Upper lobe of right lung (tissue), 1 donor: ENCODE results near the gene MYRF. TPM values are rescaled to one million over a fixed set of nuclear protein-coding genes. Genes with fewer than 3 reads are reported as not detected.

Experiments used
- ATAC-seq: fragments of 200-7000 bp; cut with Tn5 transposase; one replicate; pipeline ENCODE4 v1.9.1; 2020; ENCODE audit warnings: mild to moderate bottlenecking, moderate library complexity
- DNase-seq: peaks from one replicate; pipeline ENCODE4 v3.0.0-alpha.2; 2020
- H3K27ac ChIP-seq: fragments of 200-600 bp; one replicate; pipeline ENCODE4 v1.8.0; 2022
- H3K27me3 ChIP-seq: fragments of 200-600 bp; one replicate; pipeline ENCODE4 v1.8.0; 2022; ENCODE audit warnings: mild to moderate bottlenecking
- H3K36me3 ChIP-seq: fragments of 200-600 bp; one replicate; pipeline ENCODE4 v1.8.0; 2022
- H3K4me1 ChIP-seq: fragments of 200-600 bp; one replicate; pipeline ENCODE4 v1.8.0; 2022
- H3K4me3 ChIP-seq: fragments of 200-600 bp; one replicate; pipeline ENCODE4 v1.8.0; 2022; ENCODE audit warnings: mild to moderate bottlenecking
- H3K9me3 ChIP-seq: fragments of 200-600 bp; one replicate; pipeline ENCODE4 v1.8.0; 2022
- CTCF ChIP-seq: fragments of 200-600 bp; IDR thresholded peaks from one replicate; pipeline ENCODE4 v1.8.0; 2022; ENCODE audit warnings: antibody characterized with exemption
- intact Hi-C: fragments of 100-400 bp; cut with DNase I; formaldehyde crosslinking; loops from one replicate; pipeline ENCODE4 v1.11.0; 2022
- total RNA-seq: library from RNA; stranded (reverse); fragmentation: NEBNext Ultra II Directional; extraction: Animal tissue kit (Norgen Biotek cat#: 25700); gene quantifications from one replicate; pipeline ENCODE4 v1.2.1, GENCODE V29; 2021
- donor health status: DM: no; HTN: yes; CAD: no; lungs with severe emphysema.

Gene MYRF
- total RNA-seq, 1 donor from 2014 or later, result 62.6 TPM

GRCh38 chr11:61776561-61777075, 24.2 kb downstream of the MYRF start:
- DNase-seq, result peak; percentile 76
- ATAC-seq, result peak; percentile 43
- Histone ChIP-seq H3K4me3 (no peak overlapping the region), H3K4me1 (peaks cover 5% of the 10 kb centered on the region), H3K36me3 (no peaks in the 10 kb centered on the region), H3K9me3 (no peaks in the 10 kb centered on the region), H3K27ac (no peak overlapping the region), H3K27me3 (no peaks in the 10 kb centered on the region)
- intact Hi-C loops, result no loop called here
- peak; percentile 62 for TF ChIP-seq CTCF

- Histone ChIP-seq H3K4me1 (peaks cover 3% of the 10 kb centered on the region), H3K36me3 (no peaks in the 10 kb centered on the region), H3K9me3 (no peaks in the 10 kb centered on the region), H3K27me3 (no peaks in the 10 kb centered on the region), H3K4me3 (peak overlapping the region; percentile 16), H3K27ac (no peak overlapping the region)
- peak; percentile 28 for ATAC-seq
- intact Hi-C loops, result no loop called here
- no peak for DNase-seq
- TF ChIP-seq CTCF, result no peak
Observed at GRCh38 chr11:61777234-61778090, 25.0 kb downstream of the MYRF start.

- H3K4me1 ChIP-seq, result peaks cover 3% of the 10 kb centered on the region
- no peak overlapping the region for H3K27ac ChIP-seq
- ATAC-seq (no peak), DNase-seq (no peak)
- intact Hi-C loops, result no loop called here
- H3K27me3 ChIP-seq, result no peaks in the 10 kb centered on the region
- H3K36me3 ChIP-seq, result no peaks in the 10 kb centered on the region
- H3K9me3 ChIP-seq, result no peaks in the 10 kb centered on the region
- H3K4me3 ChIP-seq, result no peak overlapping the region
- TF ChIP-seq CTCF, result no peak
Observed at GRCh38 chr11:61778357-61778886, 26.0 kb downstream of the MYRF start.

GRCh38 chr11:61778920-61779650, 26.6 kb downstream of the MYRF start:
- no peak overlapping the region for H3K27ac ChIP-seq
- ATAC-seq, result no peak
- no peaks in the 10 kb centered on the region for H3K27me3 ChIP-seq
- no peaks in the 10 kb centered on the region for H3K9me3 ChIP-seq
- H3K36me3 ChIP-seq, result peaks cover under 1% of the 10 kb centered on the region
- TF ChIP-seq CTCF, result no peak
- intact Hi-C loops, result no loop called here
- H3K4me1 ChIP-seq, result peaks cover 3% of the 10 kb centered on the region
- DNase-seq, result no peak
- H3K4me3 ChIP-seq, result no peak overlapping the region

GRCh38 chr11:61779666-61780525, 27.5 kb downstream of the MYRF start:
- intact Hi-C loops, result loop anchor here (10.0 kb wide), 1 partner anchor 305 kb away; no protein-coding TSS in a partner anchor
- DNase-seq (no peak), ATAC-seq (no peak)
- Histone ChIP-seq H3K36me3 (peaks cover 6% of the 10 kb centered on the region), H3K27ac (no peak overlapping the region), H3K9me3 (no peaks in the 10 kb centered on the region), H3K4me3 (no peak overlapping the region), H3K27me3 (no peaks in the 10 kb centered on the region), H3K4me1 (peaks cover 3% of the 10 kb centered on the region)
- no peak for TF ChIP-seq CTCF
